ENCODE results near the gene THSD7B.

DNA sequence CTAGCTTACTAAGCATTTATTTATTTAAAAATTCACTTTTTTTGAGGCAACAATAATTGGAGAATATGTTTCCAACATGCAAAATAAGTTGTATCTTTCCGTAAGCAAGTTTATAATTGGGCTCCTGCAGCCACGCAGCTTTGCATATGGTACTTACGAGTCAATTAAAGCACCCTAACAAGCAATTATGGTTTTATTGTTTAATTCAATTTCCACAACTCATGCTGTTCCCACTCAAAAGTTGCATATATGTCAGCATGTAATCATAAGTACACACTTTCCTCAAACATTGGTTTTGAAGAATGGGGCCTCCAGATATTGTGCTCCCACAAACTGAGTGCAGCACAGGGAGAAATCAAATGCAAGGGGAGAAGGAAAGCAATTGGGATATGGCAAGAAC, 613.8 kb downstream of the THSD7B start:
- TF ChIP-seq EZH2 (IDR thresholded peaks at IDR 0.05; ENCODE audit: borderline replicate concordance, low read length) (no peak), CTCF (IDR thresholded peaks at IDR 0.05; ENCODE audit: low read length) (no peak)
